Measurements from ENCODE around the gene APPL2.

DNA sequence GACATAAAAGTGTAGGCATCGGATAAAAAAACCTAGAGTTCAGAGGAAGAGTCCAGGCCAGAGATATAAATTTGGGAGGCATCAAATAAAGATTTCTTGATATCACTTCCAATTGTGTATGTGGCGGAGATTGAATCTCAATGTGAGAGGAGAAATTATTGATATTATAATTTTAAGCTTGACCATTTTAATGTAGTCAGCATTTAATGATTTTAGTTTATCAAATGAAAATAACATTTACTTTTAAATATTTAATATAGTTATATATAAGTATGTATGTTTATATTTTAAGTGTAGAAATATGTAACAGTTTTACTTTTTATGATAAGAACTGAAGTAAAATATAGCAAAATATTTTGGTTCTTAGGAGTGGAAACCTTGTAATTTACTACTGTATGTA lies 79.7 kb downstream of the APPL2 start:
- TF ChIP-seq, protein P1, sequence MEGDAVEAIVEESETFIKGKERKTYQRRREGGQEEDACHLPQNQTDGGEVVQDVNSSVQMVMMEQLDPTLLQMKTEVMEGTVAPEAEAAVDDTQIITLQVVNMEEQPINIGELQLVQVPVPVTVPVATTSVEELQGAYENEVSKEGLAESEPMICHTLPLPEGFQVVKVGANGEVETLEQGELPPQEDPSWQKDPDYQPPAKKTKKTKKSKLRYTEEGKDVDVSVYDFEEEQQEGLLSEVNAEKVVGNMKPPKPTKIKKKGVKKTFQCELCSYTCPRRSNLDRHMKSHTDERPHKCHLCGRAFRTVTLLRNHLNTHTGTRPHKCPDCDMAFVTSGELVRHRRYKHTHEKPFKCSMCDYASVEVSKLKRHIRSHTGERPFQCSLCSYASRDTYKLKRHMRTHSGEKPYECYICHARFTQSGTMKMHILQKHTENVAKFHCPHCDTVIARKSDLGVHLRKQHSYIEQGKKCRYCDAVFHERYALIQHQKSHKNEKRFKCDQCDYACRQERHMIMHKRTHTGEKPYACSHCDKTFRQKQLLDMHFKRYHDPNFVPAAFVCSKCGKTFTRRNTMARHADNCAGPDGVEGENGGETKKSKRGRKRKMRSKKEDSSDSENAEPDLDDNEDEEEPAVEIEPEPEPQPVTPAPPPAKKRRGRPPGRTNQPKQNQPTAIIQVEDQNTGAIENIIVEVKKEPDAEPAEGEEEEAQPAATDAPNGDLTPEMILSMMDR (IDR thresholded peaks at IDR 0.05), result no peak
- no peak for TF ChIP-seq POLR2A (IDR thresholded peaks at IDR 0.05)

Data from right lobe of liver (tissue), 4 donors.